Keratinocyte (primary cell): ENCODE measurements around the gene LDLRAD4. TPM values are rescaled to one million over a fixed set of nuclear protein-coding genes. Genes with fewer than 3 reads are reported as not detected.

Experiments
- DNase-seq: peaks from one replicate; pipeline ENCODE4 v3.0.0-alpha.2; 2011; ENCODE audit warnings: low read depth, missing footprints, low spot score
- FAIRE-seq: peaks from 2 replicates; lab custom pipeline; 2011; peaks lifted over from hg19 to GRCh38; lab: Jason Lieb, UNC
- H2AFZ ChIP-seq: 2 replicates; pipeline ENCODE4 v1.6.0; 2012; ENCODE audit warnings: low read length, control low read depth, inconsistent platforms; ENCODE audit not compliant: control insufficient read depth
- H3K27ac ChIP-seq: 2 replicates; pipeline ENCODE4 v1.5.1; 2011; ENCODE audit warnings: low read length; ENCODE audit not compliant: control insufficient read depth, insufficient read depth
- H3K27me3 ChIP-seq: 3 replicates; pipeline ENCODE4 v1.6.0; 2011; ENCODE audit warnings: low read length; ENCODE audit not compliant: control insufficient read depth, insufficient read depth; ENCODE audit errors: extremely low read depth
- H3K36me3 ChIP-seq, 2 experiments: 2 replicates in 1 of 2; 3 replicates in 1 of 2; pipeline ENCODE4 v1.5.1; 2011; ENCODE audit warnings: low read length in 2 of 2, mild to moderate bottlenecking in 1 of 2; ENCODE audit not compliant: control insufficient read depth in 2 of 2, insufficient read depth in 2 of 2; ENCODE audit errors: extremely low read depth in 1 of 2
- H3K4me1 ChIP-seq: 3 replicates; pipeline ENCODE4 v1.5.1; 2011; ENCODE audit warnings: low read length; ENCODE audit not compliant: control insufficient read depth, insufficient read depth; ENCODE audit errors: extremely low read depth
- H3K4me2 ChIP-seq: 3 replicates; pipeline ENCODE4 v1.6.0; 2011; ENCODE audit warnings: low read depth, low read length; ENCODE audit not compliant: control insufficient read depth, insufficient read depth; ENCODE audit errors: extremely low read depth
- H3K4me3 ChIP-seq, 3 experiments: fragments of 200-600 bp in 1 of 3; sonication (generic) in 1 of 3; 2 replicates in 2 of 3; 3 replicates in 1 of 3; pipeline ENCODE4 v1.5.1; 2011 to 2016; ENCODE audit warnings: low read length in 3 of 3, mild to moderate bottlenecking in 3 of 3, control low read depth in 2 of 3, inconsistent platforms in 1 of 3, low read depth in 1 of 3, mixed read lengths in 1 of 3, mixed run types in 1 of 3, moderate library complexity in 1 of 3; ENCODE audit not compliant: control insufficient read depth in 2 of 3, insufficient read depth in 2 of 3; ENCODE audit errors: extremely low read depth in 1 of 3
- H3K79me2 ChIP-seq: 2 replicates; pipeline ENCODE4 v1.6.0; 2012; ENCODE audit warnings: low read length; ENCODE audit not compliant: control insufficient read depth, insufficient read depth
- H3K9ac ChIP-seq: 3 replicates; pipeline ENCODE4 v1.6.0; 2011; ENCODE audit warnings: low read length; ENCODE audit not compliant: control insufficient read depth, insufficient read depth; ENCODE audit errors: extremely low read depth
- H3K9me1 ChIP-seq: 3 replicates; pipeline ENCODE4 v1.6.0; 2011; ENCODE audit warnings: low read length; ENCODE audit not compliant: control insufficient read depth, insufficient read depth; ENCODE audit errors: extremely low read depth
- H3K9me3 ChIP-seq: 2 replicates; pipeline ENCODE4 v1.5.1; 2012; ENCODE audit warnings: low read depth, low read length; ENCODE audit not compliant: control insufficient read depth
- H4K20me1 ChIP-seq: 3 replicates; pipeline ENCODE4 v1.6.0; 2011; ENCODE audit warnings: low read length; ENCODE audit not compliant: control insufficient read depth, insufficient read depth; ENCODE audit errors: extremely low read depth
- EZH2 ChIP-seq: IDR thresholded peaks from one replicate; pipeline ENCODE4 v1.6.1; 2012; ENCODE audit warnings: inconsistent platforms, mild to moderate bottlenecking, low read length, moderate library complexity
- dilution Hi-C: fragments of 300-500 bp; cut with MboI; formaldehyde crosslinking; loops from one replicate; pipeline ENCODE4 v1.7.0; 2020; ENCODE audit warnings: low sequenced_read_pairs; ENCODE audit not compliant: extremely low pct_ligation_motif_present
- polyA plus RNA-seq, 5 experiments: library from polyadenylated mRNA; depleted of rRNA in 3 of 5; stranded (reverse) in 3 of 5; stranded (forward) in 1 of 5; unstranded in 1 of 5; fragments of >200 nt; gene quantifications; 1 replicate in 1 of 5; 2 replicates in 3 of 5; 3 replicates in 1 of 5; pipeline versions ENCODE4 v1.2.1 to v1.2.3, GENCODE V29; 2011 to 2012; ENCODE audit warnings: missing spikeins in 2 of 5, low read depth in 1 of 5, low replicate concordance in 1 of 5
- TF ChIP-seq, protein P1 (sequence below), 3 experiments: IDR thresholded peaks in 1 of 3; conservative IDR thresholded peaks in 1 of 3; optimal IDR thresholded peaks in 1 of 3; 2 replicates in 2 of 3; 3 replicates in 1 of 3; pipeline versions ENCODE3 to v1.5.1; 2011; ENCODE audit warnings: low read length in 3 of 3, mild to moderate bottlenecking in 3 of 3, moderate library complexity in 2 of 3, control low read depth in 1 of 3, inconsistent platforms in 1 of 3; ENCODE audit not compliant: insufficient read depth in 2 of 3; ENCODE audit errors: extremely low read depth in 1 of 3

Gene LDLRAD4
- polyA plus RNA-seq, 1 donor (not counting 4 experiments of a cell fraction or from before 2014, with no cell fraction given), result not detected

DNA sequence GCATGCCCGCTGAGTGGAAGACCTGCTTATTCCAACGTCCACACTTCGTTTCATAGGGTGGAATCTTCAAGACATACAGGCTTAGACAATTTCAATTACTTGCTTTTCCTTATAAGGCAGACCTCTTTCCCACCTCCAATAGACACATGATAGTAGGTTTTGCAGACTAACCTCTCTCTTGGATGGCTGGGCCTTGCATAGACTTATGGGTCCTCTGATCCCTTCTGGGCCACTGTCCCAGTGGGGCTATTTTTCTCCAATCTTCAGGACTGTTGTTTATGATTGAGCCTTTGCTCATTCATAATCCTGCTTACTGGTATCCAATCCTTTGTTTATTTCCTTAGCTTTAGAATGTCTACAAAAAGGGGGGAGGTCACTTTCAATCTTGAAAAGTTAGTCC is 368.9 kb downstream of the LDLRAD4 start:
- no peak for TF ChIP-seq EZH2
- TF ChIP-seq, protein P1, sequence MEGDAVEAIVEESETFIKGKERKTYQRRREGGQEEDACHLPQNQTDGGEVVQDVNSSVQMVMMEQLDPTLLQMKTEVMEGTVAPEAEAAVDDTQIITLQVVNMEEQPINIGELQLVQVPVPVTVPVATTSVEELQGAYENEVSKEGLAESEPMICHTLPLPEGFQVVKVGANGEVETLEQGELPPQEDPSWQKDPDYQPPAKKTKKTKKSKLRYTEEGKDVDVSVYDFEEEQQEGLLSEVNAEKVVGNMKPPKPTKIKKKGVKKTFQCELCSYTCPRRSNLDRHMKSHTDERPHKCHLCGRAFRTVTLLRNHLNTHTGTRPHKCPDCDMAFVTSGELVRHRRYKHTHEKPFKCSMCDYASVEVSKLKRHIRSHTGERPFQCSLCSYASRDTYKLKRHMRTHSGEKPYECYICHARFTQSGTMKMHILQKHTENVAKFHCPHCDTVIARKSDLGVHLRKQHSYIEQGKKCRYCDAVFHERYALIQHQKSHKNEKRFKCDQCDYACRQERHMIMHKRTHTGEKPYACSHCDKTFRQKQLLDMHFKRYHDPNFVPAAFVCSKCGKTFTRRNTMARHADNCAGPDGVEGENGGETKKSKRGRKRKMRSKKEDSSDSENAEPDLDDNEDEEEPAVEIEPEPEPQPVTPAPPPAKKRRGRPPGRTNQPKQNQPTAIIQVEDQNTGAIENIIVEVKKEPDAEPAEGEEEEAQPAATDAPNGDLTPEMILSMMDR (optimal IDR thresholded peaks at IDR 0.05 in 1 of 3, IDR thresholded peaks at IDR 0.05 in 1 of 3, conservative IDR thresholded peaks at IDR 0.05 in 1 of 3; ENCODE audit: extremely low read depth in 1 of 3, insufficient read depth in 2 of 3, low read length in 3 of 3), result no peak
- no peak overlapping the region for H2AFZ ChIP-seq
- no peak overlapping the region for H3K4me2 ChIP-seq
- H4K20me1 ChIP-seq, result no peaks in the 10 kb centered on the region
- H3K27me3 ChIP-seq, result no peaks in the 10 kb centered on the region
- H3K4me1 ChIP-seq, result no peaks in the 10 kb centered on the region
- no peaks in the 10 kb centered on the region for H3K9me3 ChIP-seq
- no peak for FAIRE-seq
- no peak overlapping the region for H3K27ac ChIP-seq
- no peak overlapping the region for H3K4me3 ChIP-seq
- no peaks in the 10 kb centered on the region for H3K36me3 ChIP-seq
- no peak for DNase-seq
- H3K9me1 ChIP-seq, result no peaks in the 10 kb centered on the region
- H3K79me2 ChIP-seq, result no peaks in the 10 kb centered on the region
- dilution Hi-C loops, result no loop called here
- H3K9ac ChIP-seq, result no peak overlapping the region

DNA sequence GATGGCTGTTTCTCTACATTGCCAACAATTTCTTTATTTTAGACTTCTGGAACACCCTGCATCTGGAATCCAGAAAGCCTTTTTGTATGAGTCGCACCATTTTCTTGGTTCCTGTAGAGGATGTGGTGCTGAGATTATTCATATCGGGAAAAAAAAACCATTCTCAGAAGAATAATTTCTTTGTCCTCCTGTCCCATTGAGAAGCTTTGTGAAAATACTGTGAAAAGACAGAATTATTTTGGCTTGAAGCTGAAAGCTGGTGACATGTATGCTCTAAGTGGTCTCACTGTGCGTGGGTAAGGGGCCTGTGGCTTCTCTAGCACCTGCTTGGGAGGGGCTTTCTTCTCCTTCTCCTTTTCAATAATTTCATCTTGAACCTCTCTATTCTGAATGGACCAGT is 369.4 kb downstream of the LDLRAD4 start:
- no peak for DNase-seq
- Histone ChIP-seq H3K4me1 (no peaks in the 10 kb centered on the region), H3K79me2 (no peaks in the 10 kb centered on the region), H3K36me3 (no peaks in the 10 kb centered on the region), H3K9me1 (no peaks in the 10 kb centered on the region), H4K20me1 (no peaks in the 10 kb centered on the region), H3K27ac (no peak overlapping the region), H3K9me3 (no peaks in the 10 kb centered on the region), H3K27me3 (no peaks in the 10 kb centered on the region), H3K4me2 (no peak overlapping the region), H2AFZ (no peak overlapping the region), H3K9ac (no peak overlapping the region), H3K4me3 (no peak overlapping the region)
- TF ChIP-seq, protein P1 (optimal IDR thresholded peaks at IDR 0.05 in 1 of 3, IDR thresholded peaks at IDR 0.05 in 1 of 3, conservative IDR thresholded peaks at IDR 0.05 in 1 of 3; ENCODE audit: extremely low read depth in 1 of 3, insufficient read depth in 2 of 3, low read length in 3 of 3), result no peak
- TF ChIP-seq EZH2, result no peak
- no peak for FAIRE-seq
- dilution Hi-C loops, result no loop called here
